ENCODE results near the gene KCNMA1. TPM values are rescaled to one million over a fixed set of nuclear protein-coding genes. Genes with fewer than 3 reads are reported as not detected.
A peak's percentile ranks its signal among the peaks of the same experiment; 100 is the strongest.

Gene KCNMA1
- total and polyA plus RNA-seq, 10 of the 15 experiments (the other 5 are each of a cell fraction or from before 2014, with no cell fraction given) = 8.5 to 77.0 (median 21.3) TPM

- TF ChIP-seq CUX1 (IDR thresholded peaks at IDR 0.05; ENCODE audit: insufficient replicate concordance, low read depth, low read length) (peak; percentile 49), ZNF622 (IDR thresholded peaks at IDR 0.05) (no peak), YBX1 (IDR thresholded peaks at IDR 0.05) (no peak), KDM1A (IDR thresholded peaks at IDR 0.05; ENCODE audit: borderline replicate concordance) (no peak), RELA (IDR thresholded peaks at IDR 0.05; ENCODE audit: borderline replicate concordance, partially characterized antibody) (no peak), SP1 (IDR thresholded peaks at IDR 0.05; ENCODE audit: low read depth, low read length) (no peak), PRDM15 (CRISPR knock-in tag; IDR thresholded peaks at IDR 0.05) (no peak), USF2 (IDR thresholded peaks at IDR 0.05; ENCODE audit: borderline replicate concordance, low read depth, low read length) (no peak), IRF4 (IDR thresholded peaks at IDR 0.05; ENCODE audit: low read depth, low read length) (no peak), BACH1 (IDR thresholded peaks at IDR 0.05; ENCODE audit: borderline replicate concordance) (no peak), SPI1 (IDR thresholded peaks at IDR 0.05; ENCODE audit: borderline replicate concordance, insufficient read depth, low read depth, low read length) (peak; percentile 77; the same call in 1 of the 2 replicates), SMC3 (IDR thresholded peaks at IDR 0.05; ENCODE audit: borderline replicate concordance, low read length) (no peak), SIN3A (IDR thresholded peaks at IDR 0.05; ENCODE audit: low read depth, low read length) (no peak), USF1 (IDR thresholded peaks at IDR 0.05; ENCODE audit: borderline replicate concordance, extremely low read length, insufficient read depth, low read depth, low read length) (no peak)
Measured at GRCh38 chr10:77210645-77211044, 427.0 kb downstream of the KCNMA1 start (continued).
